Erythroblast (primary cell): ENCODE data around the gene WWC1.

ENCODE experiments used
- GATA1 ChIP-seq: IDR thresholded peaks from 2 replicates; pipeline ENCODE4 v1.6.1; 2011; ENCODE audit warnings: low read depth, mild to moderate bottlenecking, control low read depth, low read length, moderate library complexity
- POLR2A ChIP-seq: IDR thresholded peaks from 2 replicates; pipeline ENCODE4 v1.6.1; 2011; ENCODE audit warnings: mild to moderate bottlenecking, low read length

GRCh38 chr5:168308976-168309598 is 17.6 kb downstream of the WWC1 start:
- TF ChIP-seq POLR2A (no peak), GATA1 (no peak)
